HG03135 (cell line): ENCODE results near the gene DGKI.

Source experiments
- ATAC-seq: cut with Tn5 transposase; IDR thresholded peaks from one replicate; pipeline ENCODE4 v1.9.1; 2021; ENCODE audit warnings: mild to moderate bottlenecking, moderate library complexity; ENCODE audit not compliant: unreplicated experiment

DGKI gene

DNA sequence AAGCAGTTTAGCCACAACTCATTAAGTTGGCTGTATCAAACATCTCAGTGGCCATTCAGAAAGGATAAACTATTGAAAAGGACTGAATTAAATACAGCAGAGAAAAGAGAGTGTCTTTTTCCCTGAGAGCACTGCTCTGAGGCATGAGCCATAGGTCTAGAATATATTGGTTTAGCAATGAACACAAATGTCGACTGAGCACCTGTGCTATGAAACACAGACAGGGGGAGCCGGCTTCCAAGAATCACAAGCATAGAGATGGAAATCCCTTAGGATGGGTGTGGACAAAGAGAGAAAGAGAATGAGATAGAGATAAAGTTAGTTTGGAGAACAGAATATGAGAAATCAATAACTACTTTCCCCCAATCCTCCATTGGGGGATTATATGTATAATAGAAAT is 54.8 kb downstream of the DGKI start:
- no peak for ATAC-seq

DNA sequence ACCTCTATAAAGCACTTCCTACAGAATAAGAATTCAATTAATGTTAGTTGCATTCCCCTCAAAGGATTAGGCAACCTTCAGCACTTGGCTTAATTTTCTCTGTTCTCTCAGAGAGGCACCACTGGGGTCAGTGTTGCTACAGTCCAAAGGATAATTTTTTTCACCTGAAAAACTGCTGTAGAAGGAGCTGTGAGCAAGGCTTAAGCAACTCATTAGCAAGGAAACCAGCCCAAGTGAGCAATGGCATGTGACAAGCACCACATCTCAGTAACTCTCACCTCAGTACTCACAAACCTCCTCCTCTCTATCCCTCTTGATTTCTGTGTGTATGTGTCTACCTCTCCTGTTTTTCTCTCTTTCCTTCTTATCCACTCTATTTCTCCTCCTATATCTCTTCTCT is 55.9 kb downstream of the DGKI start:
- ATAC-seq, result no peak

DNA sequence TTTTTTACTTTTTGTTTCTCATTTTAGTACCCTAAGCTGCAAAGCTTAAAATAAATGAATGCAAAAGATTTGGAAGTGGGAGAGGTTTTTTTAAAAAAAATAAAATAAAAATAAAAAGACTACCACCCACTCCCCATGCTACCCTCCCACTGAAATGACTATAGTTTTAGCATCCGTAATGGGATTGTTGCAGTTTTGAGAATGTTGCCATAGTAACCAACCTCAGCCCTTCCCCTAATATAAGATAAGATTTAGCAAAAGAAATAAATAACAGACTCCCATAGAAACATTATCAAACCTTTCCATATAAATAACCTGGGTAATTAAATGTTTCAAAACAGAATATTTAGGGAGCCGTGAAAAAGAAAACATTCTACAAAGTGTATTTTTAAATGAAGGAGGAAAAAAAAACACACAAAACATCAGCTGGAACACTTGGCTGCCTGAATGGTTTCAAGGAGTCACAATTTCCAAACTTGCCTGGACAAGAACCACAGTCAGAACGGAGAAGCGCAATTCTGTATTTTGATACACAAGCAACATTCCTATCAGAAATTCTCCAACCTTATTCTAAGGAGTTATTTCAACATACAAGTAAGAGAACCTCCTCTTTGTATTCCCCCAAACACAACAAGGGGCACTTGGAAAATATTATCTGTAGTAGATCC is 57.4 kb downstream of the DGKI start:
- ATAC-seq, result no peak

DNA sequence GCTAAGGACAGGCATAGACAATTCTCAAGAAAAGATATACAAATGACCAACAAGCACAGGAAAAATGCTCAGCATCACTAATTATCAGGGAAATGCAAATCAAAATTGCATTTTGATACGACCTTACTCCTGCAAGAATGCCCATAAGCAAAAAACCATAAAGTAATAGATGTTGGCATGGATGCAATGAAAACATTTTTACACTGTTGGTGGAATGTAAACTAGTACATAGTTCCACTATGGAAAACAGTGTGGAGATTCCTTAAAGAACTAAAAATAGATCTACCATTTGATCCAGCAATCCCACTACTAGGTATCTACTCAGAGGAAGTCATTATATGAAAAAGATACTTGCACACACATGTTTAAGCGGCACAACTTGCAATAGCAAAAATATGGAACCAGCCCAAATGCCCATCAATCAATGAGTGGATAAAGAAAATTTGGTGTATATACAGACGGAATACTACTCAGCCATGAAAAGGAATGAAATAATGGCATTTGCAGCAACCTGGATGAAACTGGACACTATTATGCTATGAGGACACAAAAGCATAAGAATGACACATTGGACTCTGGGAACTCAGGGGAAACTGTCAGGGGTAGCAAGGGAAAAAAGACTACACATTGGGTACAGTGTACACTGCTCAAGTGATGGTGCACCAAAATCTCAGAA is 59.3 kb downstream of the DGKI start:
- no peak for ATAC-seq

DNA sequence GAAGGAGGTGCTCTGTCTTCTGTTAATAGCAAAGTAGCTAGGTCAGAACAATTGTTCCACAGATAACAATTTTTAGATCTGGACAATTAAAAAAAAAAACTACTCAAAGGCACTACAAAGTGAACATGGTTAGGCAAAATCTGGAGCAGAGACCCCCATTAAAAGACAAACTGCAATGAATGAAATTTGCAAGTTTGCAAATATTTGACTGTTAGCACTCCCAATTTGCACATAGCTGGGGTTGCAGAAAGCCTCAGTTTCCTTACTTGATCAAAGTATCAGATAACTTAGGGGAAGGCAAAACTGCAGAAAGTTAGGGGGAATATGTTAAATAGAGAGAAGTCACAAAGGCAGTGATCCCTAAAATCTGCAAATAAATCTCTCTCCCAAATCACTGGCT is 68.3 kb downstream of the DGKI start:
- no peak for ATAC-seq

DNA sequence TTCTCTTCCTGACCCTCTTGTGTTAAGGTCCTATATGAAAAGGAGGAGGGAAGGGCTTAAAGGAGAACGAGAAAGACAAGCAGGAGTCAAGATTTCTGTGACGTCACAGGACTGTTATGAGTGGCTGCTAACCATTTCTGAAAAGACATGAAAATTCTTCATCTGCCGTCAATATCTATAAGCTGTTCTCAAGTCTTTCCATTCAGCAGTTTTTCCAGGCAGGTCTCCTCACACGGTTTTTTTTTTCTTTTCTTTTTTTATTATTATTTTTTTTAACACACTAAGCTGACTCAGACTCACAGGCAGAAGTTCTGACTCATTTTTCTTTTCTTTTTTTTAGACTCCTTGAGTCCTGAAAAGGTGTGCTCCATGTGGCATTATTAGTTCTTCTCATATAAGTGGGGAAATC is 72.0 kb downstream of the DGKI start:
- ATAC-seq, result no peak

DNA sequence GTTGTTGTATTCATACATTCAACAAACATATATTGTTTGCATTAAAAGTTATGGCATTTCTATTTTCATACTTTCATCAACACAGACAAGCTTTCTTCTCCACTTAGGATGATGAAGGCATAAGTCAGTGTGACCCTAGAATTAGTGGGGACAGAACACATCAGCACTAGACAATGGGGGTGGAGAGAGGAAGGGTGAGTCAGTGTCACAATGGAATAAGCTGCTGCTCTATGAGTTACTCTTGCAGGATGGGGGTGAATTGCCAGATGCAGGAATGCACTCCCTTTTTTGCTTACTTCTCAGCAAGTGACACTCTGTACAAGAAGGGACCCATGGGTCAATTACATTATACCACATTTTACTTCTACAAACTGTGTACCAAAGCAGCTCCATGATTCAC is 74.0 kb downstream of the DGKI start:
- no peak for ATAC-seq

DNA sequence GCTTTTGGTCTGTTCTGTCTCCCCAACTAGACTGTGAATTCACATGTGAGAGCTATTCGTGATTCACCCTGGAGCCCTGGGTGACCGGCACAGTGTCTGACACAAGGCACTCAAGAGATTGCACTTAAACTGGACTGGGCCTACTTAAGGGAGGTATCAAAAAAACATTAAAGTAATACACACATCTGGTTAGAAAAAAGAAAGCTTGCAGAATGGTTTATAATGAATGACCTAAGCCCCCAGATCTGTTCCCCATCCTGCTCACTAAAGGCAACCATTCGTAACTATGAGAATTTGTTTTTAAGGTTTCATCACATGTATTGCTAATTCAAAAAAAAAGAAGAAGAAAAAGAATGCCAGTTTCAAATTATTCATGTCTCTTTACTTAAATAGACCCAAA is 74.5 kb downstream of the DGKI start:
- ATAC-seq, result no peak

DNA sequence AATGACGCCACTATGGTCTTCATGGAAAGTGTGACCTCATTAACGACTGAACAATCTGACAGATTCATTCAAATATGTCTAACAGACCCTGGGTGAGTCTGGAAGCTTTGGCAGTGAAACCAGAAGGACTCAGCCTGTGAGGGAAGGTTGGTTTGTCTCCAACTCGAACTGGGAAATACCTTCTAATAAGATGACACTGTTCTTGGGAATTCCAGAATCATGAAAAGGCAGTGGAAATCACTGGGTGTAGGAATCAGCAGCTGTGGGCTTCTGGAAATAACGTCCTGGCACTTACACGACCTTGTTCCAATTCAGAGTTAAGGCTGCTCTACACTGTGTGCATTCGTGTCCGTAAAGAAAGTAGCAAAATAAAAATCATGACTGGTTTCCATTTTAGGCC is 75.1 kb downstream of the DGKI start:
- no peak for ATAC-seq

DNA sequence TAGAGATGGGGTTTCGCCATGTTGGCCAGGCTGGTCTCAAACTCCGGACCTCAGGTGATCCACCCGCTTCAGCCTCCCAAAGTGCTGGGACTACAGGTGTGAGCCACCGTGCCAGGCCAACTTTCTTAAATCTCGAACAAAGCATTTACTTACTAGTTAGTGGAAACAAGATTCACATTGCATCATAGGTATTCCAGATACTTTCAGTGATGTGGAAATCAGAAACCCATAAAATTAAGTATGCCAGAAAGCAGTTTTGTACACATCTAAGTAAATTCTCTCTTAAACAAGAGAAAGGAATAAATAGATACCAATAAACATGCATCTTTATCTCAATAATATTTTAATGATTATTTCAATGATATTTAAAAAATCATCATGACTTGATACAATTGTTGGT is 75.5 kb downstream of the DGKI start:
- no peak for ATAC-seq

DNA sequence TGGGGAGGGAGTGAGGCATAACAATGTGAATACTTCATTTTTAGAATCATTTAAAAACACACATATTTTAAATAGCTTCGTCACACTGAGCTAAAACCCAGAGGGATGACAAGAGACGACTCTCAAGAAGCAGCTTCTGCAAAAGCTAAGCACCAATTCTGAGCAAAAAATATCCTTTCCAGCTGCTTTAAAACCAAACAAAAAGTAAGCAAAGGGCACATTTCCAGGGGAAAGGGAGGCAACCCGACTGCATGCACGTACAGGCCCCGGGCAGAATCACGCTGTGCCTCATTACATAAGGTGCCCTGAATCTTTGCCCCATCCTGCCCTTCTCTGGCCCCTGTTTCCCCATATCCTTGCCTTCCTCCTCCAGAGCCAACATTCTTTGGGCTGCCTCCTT is 78.4 kb downstream of the DGKI start:
- no peak for ATAC-seq

DNA sequence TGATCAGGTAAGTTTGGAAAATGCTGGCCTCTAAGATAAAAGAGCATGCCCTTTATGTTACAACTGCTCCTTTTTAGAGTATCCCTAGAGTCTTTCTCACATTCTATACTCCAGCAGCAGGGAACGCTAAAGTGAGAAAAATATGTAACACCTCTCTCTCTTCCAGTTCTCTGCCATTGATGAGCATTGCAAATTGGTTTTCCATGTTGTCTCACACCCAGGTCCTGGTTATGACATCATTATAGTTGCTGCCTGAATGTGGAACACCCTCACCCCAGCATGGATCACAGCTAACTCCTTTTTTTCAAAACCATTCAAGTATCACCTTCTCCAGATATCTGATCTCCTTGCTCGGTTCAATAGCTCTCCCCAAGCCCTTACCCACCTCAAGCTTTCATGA is 84.4 kb downstream of the DGKI start:
- ATAC-seq, result no peak

DNA sequence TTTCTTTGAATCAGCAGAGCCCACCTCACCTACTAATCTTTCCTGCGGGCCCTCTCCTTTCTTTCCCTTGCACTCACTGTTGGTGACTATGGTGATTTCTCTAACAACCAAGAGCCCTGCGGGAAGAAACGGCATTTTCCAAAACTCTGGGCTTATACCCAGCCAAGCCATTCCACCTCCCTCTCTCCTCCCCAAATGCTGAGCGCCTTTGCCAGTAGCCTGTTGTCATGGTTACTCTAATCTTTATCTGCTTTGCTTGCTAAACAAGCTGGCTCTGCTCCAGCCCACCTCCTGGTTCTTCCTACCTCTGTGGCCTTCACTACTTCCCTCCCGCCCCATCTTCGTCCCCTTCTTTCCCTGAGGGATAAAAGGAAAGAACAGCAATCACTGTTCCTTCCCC is 86.7 kb downstream of the DGKI start:
- ATAC-seq, result no peak

DNA sequence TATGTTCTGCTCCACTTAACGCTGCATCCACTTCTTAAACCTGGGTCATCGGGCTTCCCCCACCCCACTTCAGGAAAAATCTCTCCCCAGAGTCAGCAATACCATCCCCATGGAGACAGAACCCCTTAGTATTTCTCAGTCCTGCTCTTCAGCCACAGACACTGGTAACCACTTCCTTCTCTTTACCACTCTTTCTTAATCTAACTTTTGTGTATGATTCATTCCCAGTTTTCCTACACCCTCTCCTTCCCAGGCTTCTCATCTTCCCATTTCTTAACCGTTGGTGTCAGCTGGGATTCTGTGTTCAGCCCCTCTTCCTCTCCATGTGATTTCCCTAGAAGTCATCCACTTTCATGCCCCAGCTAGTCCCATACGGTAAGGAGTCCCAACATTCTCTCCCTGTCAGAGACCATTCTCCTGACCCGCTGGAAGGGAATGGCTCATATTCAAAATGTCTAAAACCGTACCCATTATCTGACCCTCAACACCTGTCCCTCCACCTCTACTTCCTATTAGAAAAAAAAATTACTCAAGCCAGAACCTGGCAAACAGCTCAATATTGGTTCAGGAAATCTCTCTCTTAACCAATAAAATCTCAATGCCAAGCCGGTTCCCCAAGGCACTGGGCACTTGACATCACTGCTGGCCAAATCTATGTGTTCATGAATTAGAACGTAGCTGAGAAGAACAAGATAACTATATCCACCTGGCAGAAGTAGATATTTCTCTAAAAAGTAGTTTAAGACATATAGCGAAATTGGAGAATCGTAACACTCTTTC is 89.4 kb downstream of the DGKI start:
- no peak for ATAC-seq

DNA sequence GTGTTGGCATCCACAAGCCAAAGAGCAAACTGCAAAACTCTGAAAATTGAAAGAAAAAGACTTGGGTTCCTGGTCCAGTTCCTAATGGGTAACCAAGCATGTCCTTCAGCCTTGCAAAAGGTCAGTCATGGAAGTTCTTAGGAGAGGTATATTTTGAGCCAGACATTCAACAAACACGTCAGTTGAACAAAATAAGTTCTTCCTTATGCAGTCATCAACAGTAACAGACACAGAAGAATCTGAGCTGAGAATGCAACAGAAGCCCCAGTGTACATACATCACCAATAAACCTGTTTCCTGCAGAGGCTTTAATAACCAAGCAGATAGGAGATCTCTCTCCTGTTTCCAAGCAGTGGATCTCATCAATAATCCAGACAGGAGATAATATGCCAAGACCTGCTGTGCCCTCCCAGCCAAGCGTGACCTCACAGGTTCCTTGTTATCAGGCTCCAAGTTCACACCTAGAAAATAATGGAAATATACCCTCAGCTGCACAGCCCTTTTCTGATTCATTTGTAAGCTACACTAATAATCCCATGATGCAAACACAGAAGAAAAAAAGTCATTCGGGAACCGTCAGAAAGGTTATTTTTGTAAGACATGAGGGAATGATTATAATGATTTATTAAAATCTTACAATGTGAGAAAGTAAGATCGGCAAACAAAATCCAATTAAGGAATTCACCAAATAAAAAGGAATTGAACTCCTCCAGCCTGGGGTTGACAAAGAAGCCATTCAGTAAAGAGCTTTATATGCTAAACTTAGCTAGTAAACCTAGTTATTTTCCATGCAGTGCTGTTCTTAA is 90.7 kb downstream of the DGKI start:
- ATAC-seq, result no peak

DNA sequence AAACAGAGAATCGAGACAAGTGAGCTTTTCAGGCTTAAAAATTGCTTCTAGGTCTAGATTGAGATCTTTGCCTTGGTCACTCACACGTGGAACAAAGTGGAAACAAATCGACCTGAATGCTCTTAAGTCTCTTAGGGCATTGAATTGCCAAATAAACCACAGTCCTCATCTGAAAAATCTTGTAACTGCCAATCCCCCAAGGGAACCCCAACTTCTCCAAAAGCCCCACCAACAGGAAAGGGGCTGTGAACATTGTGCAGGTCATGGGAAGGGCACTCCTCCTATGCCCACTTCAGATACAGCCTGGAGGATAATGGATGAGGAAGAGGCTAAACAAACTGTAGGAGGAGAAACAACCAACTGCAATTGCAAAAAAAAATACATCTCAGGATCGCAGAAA is 91.3 kb downstream of the DGKI start:
- no peak for ATAC-seq

DNA sequence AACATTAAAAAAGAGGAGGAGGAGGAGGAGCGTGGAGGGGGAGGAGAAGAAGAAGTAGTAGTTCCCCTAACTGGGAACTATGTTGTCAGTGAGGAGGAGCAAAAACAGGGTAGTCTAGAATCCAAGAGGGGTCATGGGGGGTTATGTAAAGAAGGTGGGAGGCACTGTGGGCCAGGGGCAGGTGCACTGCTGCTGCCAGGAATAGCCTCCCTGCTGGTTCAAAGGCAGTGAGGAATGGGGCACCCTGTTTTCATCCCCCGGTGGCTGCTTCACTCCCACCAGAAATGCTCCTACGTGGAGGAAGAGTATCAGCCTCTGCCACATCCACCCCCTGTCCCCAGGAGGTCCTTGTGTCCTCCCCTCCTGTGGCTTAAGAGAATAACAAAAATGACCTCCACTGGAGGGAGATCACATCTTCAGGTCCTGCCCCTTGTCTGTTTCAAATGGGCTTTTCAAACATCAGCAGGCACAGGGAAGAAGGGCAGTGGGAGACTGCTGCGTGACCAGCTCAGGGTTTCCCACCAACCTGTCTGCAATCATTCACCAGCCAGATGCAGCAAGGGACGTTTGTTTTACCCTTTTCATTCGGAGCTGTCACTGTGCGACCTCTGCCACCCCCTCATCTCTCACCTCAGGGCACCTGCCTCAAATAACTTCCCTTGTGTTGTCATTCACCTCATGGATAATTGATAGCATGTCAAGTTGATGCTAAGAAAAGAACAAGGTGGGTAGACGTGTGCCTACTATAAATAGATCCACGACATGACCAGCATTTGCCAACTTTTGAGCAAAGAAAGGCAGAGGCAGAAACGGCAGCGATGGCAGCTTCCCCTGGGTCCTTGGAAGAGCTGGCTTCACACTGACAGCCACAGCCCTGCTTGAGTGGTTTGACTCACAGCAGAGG is 92.6 kb downstream of the DGKI start:
- ATAC-seq, result no peak

DNA sequence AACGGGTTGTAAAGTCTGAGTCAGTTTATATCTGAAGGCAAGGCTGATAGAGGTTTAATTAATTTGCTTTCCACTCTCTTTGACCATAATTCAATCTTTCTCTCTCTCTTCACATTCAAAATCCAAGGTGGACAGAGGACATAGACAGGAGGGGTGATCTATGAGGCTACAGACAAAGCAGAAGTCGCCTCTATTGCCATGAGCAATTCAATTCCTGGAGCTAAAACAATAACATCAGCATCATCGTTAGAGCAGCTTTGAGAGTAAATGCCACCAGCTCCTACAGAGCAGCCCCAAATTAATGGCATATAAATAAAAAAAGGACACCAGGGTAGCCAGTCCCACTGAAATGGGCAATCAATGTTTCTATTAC is 93.2 kb downstream of the DGKI start:
- no peak for ATAC-seq

DNA sequence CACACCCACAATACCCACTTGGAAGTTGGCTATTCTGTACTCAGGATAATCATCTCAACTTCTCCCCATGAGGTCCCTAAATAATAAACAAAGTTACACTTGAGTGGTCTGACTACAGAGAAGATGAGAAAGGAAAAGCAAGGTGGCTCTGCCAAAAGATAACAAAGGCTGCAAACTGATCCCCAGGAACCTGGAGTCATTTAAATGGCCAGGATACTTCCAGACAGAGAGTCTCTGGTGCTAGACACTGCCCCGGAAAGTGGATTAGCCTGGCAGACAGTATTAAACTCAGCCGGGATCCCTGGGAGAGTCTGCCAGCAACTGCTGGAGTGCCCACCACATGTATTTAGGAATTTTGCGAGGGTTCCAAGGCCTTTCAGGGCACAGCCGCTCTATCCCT is 93.7 kb downstream of the DGKI start:
- ATAC-seq, result no peak

DNA sequence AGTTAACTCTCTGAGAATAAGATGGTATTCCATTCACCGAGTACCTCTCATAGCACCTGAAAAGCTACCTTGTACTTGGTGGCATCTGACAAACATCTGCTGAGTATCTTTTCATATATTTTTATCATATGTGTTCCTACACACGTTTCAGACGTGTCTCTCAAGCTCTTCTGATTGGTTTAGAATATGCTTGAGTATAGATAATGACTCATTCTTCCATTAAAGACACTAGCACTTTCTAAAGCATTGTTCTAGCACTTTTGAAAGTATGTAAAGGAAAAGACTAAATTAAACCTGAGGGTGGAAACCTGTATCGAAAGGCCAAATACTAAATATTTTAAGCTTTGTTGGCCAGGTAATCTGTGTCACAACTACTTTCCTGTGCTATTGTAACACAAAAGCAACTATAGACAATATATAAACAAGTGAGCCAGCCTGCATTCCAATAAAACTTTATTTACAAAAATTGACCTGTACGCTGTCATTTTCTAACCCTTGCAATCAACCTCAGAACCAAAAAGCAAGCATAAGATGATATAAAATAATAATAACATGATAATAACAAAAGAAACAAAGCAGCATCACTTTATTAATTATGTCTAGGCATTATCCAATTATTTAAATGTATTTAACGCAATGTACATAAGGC is 95.3 kb downstream of the DGKI start:
- no peak for ATAC-seq
